SK-N-SH treated with all-trans-retinoic acid at 6 μM for 48 hours (cell line): Measurements from ENCODE around the gene PALLD.

Source experiments
- ATAC-seq: fragments of 200-7000 bp; cut with Tn5 transposase; 3 replicates; pipeline ENCODE4 v1.9.1; 2020; ENCODE audit warnings: mild to moderate bottlenecking, moderate library complexity
- ARNTL ChIP-seq: fragments of 450-650 bp; formaldehyde crosslinking; IDR thresholded peaks from 2 replicates; pipeline ENCODE4 v1.5.0; 2020; ENCODE audit warnings: low read depth, mild to moderate bottlenecking, moderate library complexity, borderline replicate concordance
- BACH2 ChIP-seq: fragments of 250-450 bp; sonication (Bioruptor Pico); IDR thresholded peaks from 2 replicates; pipeline ENCODE4 v1.9.0; 2021; ENCODE audit warnings: mild to moderate bottlenecking, borderline replicate concordance
- CSDC2 ChIP-seq: fragments of 250-450 bp; sonication (Bioruptor Pico); IDR thresholded peaks from 2 replicates; pipeline ENCODE4 v1.5.0; 2020; ENCODE audit warnings: mild to moderate bottlenecking, moderate library complexity
- ESRRG ChIP-seq: fragments of 250-450 bp; sonication (Bioruptor Pico); IDR thresholded peaks from 2 replicates; pipeline ENCODE4 v1.6.1; 2021; ENCODE audit warnings: mild to moderate bottlenecking
- ISL1 ChIP-seq: fragments of 250-450 bp; sonication (Bioruptor Pico); IDR thresholded peaks from 2 replicates; pipeline ENCODE4 v2.1.2; 2022; ENCODE audit warnings: mild to moderate bottlenecking, moderate library complexity
- OSR1 ChIP-seq: fragments of 250-450 bp; sonication (Bioruptor Pico); IDR thresholded peaks from 2 replicates; pipeline ENCODE4 v1.8.0; 2022; ENCODE audit warnings: moderate library complexity, mild to moderate bottlenecking, inconsistent platforms
- PPARA ChIP-seq: fragments of 250-450 bp; sonication (Bioruptor Pico); IDR thresholded peaks from 2 replicates; pipeline ENCODE4 v1.5.0; 2020; ENCODE audit warnings: mild to moderate bottlenecking, borderline replicate concordance
- RARB ChIP-seq: fragments of 250-450 bp; sonication (Bioruptor Pico); IDR thresholded peaks from 2 replicates; pipeline ENCODE4 v1.8.0; 2021; ENCODE audit warnings: mild to moderate bottlenecking, moderate library complexity
- SNAI2 ChIP-seq: fragments of 250-450 bp; sonication (Bioruptor Pico); IDR thresholded peaks from 2 replicates; pipeline ENCODE4 v1.5.0; 2020; ENCODE audit warnings: mild to moderate bottlenecking, moderate library complexity
- TOX ChIP-seq: fragments of 250-450 bp; sonication (Bioruptor Pico); IDR thresholded peaks from 2 replicates; pipeline ENCODE4 v1.8.0; 2021; ENCODE audit warnings: mild to moderate bottlenecking, moderate library complexity, borderline replicate concordance
- ZC3H10 ChIP-seq: fragments of 250-450 bp; sonication (Bioruptor Pico); IDR thresholded peaks from 2 replicates; pipeline ENCODE4 v1.5.1; 2021; ENCODE audit warnings: mild to moderate bottlenecking, moderate library complexity
- ZFP3 ChIP-seq: fragments of 250-450 bp; sonication (Bioruptor Pico); IDR thresholded peaks from 2 replicates; pipeline ENCODE4 v1.5.0; 2020; ENCODE audit warnings: mild to moderate bottlenecking, moderate library complexity
- ZFP30 ChIP-seq: fragments of 450-650 bp; formaldehyde crosslinking; IDR thresholded peaks from 2 replicates; pipeline ENCODE4 v1.5.0; 2022; ENCODE audit warnings: mild to moderate bottlenecking, moderate library complexity
- ZNF565 ChIP-seq: fragments of 450-650 bp; formaldehyde crosslinking; conservative IDR thresholded peaks from 2 replicates; pipeline ENCODE4 v1.5.0; 2020; ENCODE audit warnings: low read depth, mild to moderate bottlenecking, moderate library complexity
- ZNF70 ChIP-seq: fragments of 450-650 bp; formaldehyde crosslinking; IDR thresholded peaks from 2 replicates; pipeline ENCODE4 v1.5.0; 2020; ENCODE audit warnings: mild to moderate bottlenecking, moderate library complexity
- ZNF8 ChIP-seq: fragments of 450-650 bp; formaldehyde crosslinking; IDR thresholded peaks from 2 replicates; pipeline ENCODE4 v1.5.0; 2020; ENCODE audit warnings: mild to moderate bottlenecking, moderate library complexity
- TF ChIP-seq, protein P1 (sequence below): fragments of 250-450 bp; sonication (Bioruptor Pico); IDR thresholded peaks from 2 replicates; pipeline ENCODE4 v1.5.1; 2021; ENCODE audit warnings: mild to moderate bottlenecking, moderate library complexity
- TF ChIP-seq, protein P2 (sequence below): fragments of 250-450 bp; sonication (Bioruptor Pico); IDR thresholded peaks from 2 replicates; pipeline ENCODE4 v1.5.1; 2020; ENCODE audit warnings: low read depth, mild to moderate bottlenecking, moderate library complexity
- TF ChIP-seq, protein P3 (sequence below): fragments of 250-450 bp; sonication (Bioruptor Pico); IDR thresholded peaks from 2 replicates; pipeline ENCODE4 v1.8.0; 2020; ENCODE audit warnings: mild to moderate bottlenecking, moderate library complexity, borderline replicate concordance
- TF ChIP-seq, protein P4 (sequence below): fragments of 250-450 bp; sonication (Bioruptor Pico); IDR thresholded peaks from 2 replicates; pipeline ENCODE4 v1.8.0; 2021; ENCODE audit warnings: low read depth, mild to moderate bottlenecking, moderate library complexity, borderline replicate concordance
- TF ChIP-seq, protein P5 (sequence below): fragments of 250-450 bp; sonication (Bioruptor Pico); IDR thresholded peaks from 2 replicates; pipeline ENCODE4 v1.5.0; 2020; ENCODE audit warnings: mild to moderate bottlenecking, moderate library complexity

Gene PALLD

DNA sequence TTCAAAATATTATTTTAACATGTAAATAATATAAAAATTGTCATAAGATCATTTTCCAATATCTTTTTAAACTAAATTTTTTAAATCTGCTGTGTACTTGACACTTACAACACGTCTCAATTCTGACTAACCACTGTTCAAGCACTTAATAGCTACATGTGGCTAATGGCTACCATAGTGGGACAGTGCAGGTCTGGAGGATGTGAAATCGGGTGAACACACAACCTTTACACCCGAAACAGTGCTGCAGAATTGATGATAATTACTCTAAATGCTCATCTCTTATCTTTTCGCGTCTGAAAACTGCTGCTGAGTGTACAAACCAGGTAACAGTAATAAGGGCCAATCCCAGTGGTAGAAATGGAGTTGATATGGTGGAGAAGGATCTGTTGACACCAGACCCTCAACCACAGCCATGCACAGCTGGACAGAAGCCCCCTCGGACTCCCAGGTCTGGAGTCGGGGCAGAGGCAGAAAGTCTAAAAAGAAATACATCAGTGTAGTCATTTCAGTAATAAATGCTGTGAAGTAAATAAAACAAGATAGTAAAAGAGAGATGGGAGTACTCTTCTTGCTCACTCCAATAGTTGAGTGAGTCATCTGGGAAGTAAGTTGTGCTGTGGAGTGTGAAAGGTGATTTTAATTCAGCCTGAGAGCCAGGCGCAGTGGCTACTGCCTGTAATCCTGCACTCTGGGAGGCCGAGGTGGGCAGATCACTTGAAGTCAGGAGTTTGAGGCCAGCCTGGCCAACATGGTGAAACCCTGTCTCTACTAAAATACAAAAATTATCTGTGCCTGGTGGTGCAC is 363.2 kb downstream of the PALLD start:
- peak; percentile 61 for ATAC-seq
- no peak for TF ChIP-seq ZFP30 (CRISPR knock-in tag)
- TF ChIP-seq ZNF70 = no peak
- no peak for TF ChIP-seq ARNTL (CRISPR knock-in tag)
- TF ChIP-seq, protein P1, sequence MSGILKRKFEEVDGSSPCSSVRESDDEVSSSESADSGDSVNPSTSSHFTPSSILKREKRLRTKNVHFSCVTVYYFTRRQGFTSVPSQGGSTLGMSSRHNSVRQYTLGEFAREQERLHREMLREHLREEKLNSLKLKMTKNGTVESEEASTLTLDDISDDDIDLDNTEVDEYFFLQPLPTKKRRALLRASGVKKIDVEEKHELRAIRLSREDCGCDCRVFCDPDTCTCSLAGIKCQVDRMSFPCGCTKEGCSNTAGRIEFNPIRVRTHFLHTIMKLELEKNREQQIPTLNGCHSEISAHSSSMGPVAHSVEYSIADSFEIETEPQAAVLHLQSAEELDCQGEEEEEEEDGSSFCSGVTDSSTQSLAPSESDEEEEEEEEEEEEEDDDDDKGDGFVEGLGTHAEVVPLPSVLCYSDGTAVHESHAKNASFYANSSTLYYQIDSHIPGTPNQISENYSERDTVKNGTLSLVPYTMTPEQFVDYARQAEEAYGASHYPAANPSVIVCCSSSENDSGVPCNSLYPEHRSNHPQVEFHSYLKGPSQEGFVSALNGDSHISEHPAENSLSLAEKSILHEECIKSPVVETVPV (CRISPR knock-in tag) = no peak
- TF ChIP-seq, protein P2, sequence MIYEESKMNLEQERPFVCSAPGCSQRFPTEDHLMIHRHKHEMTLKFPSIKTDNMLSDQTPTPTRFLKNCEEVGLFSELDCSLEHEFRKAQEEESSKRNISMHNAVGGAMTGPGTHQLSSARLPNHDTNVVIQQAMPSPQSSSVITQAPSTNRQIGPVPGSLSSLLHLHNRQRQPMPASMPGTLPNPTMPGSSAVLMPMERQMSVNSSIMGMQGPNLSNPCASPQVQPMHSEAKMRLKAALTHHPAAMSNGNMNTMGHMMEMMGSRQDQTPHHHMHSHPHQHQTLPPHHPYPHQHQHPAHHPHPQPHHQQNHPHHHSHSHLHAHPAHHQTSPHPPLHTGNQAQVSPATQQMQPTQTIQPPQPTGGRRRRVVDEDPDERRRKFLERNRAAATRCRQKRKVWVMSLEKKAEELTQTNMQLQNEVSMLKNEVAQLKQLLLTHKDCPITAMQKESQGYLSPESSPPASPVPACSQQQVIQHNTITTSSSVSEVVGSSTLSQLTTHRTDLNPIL (CRISPR knock-in tag) = no peak
- TF ChIP-seq ZNF8 (CRISPR knock-in tag) = no peak
- no peak for TF ChIP-seq ISL1
- TF ChIP-seq RARB (CRISPR knock-in tag) = no peak
- no peak for TF ChIP-seq ZNF565
- TF ChIP-seq, protein P3, sequence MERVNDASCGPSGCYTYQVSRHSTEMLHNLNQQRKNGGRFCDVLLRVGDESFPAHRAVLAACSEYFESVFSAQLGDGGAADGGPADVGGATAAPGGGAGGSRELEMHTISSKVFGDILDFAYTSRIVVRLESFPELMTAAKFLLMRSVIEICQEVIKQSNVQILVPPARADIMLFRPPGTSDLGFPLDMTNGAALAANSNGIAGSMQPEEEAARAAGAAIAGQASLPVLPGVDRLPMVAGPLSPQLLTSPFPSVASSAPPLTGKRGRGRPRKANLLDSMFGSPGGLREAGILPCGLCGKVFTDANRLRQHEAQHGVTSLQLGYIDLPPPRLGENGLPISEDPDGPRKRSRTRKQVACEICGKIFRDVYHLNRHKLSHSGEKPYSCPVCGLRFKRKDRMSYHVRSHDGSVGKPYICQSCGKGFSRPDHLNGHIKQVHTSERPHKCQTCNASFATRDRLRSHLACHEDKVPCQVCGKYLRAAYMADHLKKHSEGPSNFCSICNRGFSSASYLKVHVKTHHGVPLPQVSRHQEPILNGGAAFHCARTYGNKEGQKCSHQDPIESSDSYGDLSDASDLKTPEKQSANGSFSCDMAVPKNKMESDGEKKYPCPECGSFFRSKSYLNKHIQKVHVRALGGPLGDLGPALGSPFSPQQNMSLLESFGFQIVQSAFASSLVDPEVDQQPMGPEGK = no peak
- TF ChIP-seq, protein P4, sequence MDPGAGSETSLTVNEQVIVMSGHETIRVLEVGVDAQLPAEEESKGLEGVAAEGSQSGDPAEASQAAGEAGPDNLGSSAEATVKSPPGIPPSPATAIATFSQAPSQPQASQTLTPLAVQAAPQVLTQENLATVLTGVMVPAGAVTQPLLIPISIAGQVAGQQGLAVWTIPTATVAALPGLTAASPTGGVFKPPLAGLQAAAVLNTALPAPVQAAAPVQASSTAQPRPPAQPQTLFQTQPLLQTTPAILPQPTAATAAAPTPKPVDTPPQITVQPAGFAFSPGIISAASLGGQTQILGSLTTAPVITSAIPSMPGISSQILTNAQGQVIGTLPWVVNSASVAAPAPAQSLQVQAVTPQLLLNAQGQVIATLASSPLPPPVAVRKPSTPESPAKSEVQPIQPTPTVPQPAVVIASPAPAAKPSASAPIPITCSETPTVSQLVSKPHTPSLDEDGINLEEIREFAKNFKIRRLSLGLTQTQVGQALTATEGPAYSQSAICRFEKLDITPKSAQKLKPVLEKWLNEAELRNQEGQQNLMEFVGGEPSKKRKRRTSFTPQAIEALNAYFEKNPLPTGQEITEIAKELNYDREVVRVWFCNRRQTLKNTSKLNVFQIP (CRISPR knock-in tag) = no peak
- TF ChIP-seq, all 23 proteins: peak for 0

DNA sequence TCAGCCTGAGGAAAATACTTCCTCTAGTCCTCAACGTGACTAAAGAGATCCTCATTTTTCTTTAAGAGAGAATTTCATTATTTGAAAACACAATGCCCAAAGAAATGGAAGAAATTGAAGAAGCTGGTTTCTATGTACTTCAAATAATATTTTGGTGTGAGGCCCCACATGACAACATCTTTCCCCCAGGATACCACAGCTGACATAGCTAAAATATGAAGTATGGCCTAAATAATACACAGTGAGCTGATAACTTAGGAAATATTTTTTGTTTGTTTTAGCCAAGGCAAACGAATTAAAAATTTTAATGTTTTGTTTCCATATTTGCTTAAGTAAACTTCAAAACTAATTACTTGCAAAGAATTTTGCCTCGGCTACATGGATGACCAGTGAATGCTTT is 364.0 kb downstream of the PALLD start:
- no peak for ATAC-seq
- TF ChIP-seq, protein P5, sequence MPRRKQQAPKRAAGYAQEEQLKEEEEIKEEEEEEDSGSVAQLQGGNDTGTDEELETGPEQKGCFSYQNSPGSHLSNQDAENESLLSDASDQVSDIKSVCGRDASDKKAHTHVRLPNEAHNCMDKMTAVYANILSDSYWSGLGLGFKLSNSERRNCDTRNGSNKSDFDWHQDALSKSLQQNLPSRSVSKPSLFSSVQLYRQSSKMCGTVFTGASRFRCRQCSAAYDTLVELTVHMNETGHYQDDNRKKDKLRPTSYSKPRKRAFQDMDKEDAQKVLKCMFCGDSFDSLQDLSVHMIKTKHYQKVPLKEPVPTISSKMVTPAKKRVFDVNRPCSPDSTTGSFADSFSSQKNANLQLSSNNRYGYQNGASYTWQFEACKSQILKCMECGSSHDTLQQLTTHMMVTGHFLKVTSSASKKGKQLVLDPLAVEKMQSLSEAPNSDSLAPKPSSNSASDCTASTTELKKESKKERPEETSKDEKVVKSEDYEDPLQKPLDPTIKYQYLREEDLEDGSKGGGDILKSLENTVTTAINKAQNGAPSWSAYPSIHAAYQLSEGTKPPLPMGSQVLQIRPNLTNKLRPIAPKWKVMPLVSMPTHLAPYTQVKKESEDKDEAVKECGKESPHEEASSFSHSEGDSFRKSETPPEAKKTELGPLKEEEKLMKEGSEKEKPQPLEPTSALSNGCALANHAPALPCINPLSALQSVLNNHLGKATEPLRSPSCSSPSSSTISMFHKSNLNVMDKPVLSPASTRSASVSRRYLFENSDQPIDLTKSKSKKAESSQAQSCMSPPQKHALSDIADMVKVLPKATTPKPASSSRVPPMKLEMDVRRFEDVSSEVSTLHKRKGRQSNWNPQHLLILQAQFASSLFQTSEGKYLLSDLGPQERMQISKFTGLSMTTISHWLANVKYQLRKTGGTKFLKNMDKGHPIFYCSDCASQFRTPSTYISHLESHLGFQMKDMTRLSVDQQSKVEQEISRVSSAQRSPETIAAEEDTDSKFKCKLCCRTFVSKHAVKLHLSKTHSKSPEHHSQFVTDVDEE (CRISPR knock-in tag) = no peak
- TF ChIP-seq ZNF565 (no peak), TOX (CRISPR knock-in tag) (no peak), RARB (CRISPR knock-in tag) (no peak), ZC3H10 (CRISPR knock-in tag) (no peak), BACH2 (CRISPR knock-in tag) (no peak), ARNTL (CRISPR knock-in tag) (no peak), ZFP3 (CRISPR knock-in tag) (no peak), ZNF70 (no peak), SNAI2 (CRISPR knock-in tag) (no peak), ZFP30 (CRISPR knock-in tag) (no peak), OSR1 (CRISPR knock-in tag) (no peak), CSDC2 (CRISPR knock-in tag) (no peak), PPARA (no peak), ESRRG (CRISPR knock-in tag) (no peak), ZNF8 (CRISPR knock-in tag) (no peak), ISL1 (no peak)
- TF ChIP-seq, protein P2 (CRISPR knock-in tag) = no peak
- TF ChIP-seq, all 23 proteins: peak for 0
